HUDEP-2 (cell line): ENCODE measurements around the gene BST1.

Source experiments
- DNase-seq, 76 experiments: peaks; one replicate each; lab custom pipeline; 2025; ENCODE audit not compliant: unreplicated experiment in 76 of 76; lab: John Stamatoyannopoulos, UW

Gene BST1

GRCh38 chr4:15702941-15703403 lies at the start of gene BST1:
Gene BST1 (plus strand): TSS chr4:15703065. CDS start chr4:15703145, 80 bp downstream.
- peak in 8 of 76 experiments; percentile 1 to 18 (median 4) for DNase-seq

- DNase-seq: no peak
These were observed 49.4 kb upstream of the BST1 start for GRCh38 chr4:15653420-15653819.

- peak in 67 of 76 experiments; percentile 1 to 79 (median 38) for DNase-seq
These were observed 48.8 kb upstream of the BST1 start for GRCh38 chr4:15653864-15654592.

- peak in 36 of 76 experiments; percentile 0 to 69 (median 19) for DNase-seq
These were observed 48.2 kb upstream of the BST1 start for GRCh38 chr4:15654593-15655222.

- DNase-seq: peak in 66 of 76 experiments; percentile 10 to 84 (median 54)
These were observed 47.4 kb upstream of the BST1 start, which contains the start of gene FBXL5 for GRCh38 chr4:15655223-15656037. Gene FBXL5 (minus strand): TSS chr4:15655357. CDS start chr4:15655287, 70 bp downstream.

- DNase-seq: no peak
These were observed 46.8 kb upstream of the BST1 start for GRCh38 chr4:15656038-15656470.

- no peak for DNase-seq
These were observed 45.5 kb upstream of the BST1 start for GRCh38 chr4:15657366-15657765.

- DNase-seq: no peak
These were observed 44.6 kb upstream of the BST1 start for GRCh38 chr4:15658136-15658770.

- DNase-seq: no peak
These were observed 44.1 kb upstream of the BST1 start for GRCh38 chr4:15658781-15659180.

GRCh38 chr4:15659768-15660570 lies 42.9 kb upstream of the BST1 start:
- DNase-seq: no peak

- no peak for DNase-seq
These were observed 37.0 kb upstream of the BST1 start for GRCh38 chr4:15665753-15666365.

GRCh38 chr4:15667006-15667405 lies 35.9 kb upstream of the BST1 start:
- DNase-seq: no peak

GRCh38 chr4:15668566-15669435 lies 34.1 kb upstream of the BST1 start:
- DNase-seq: no peak

GRCh38 chr4:15670576-15670975 lies 32.3 kb upstream of the BST1 start:
- DNase-seq: no peak

GRCh38 chr4:15672101-15672500 lies 30.8 kb upstream of the BST1 start:
- peak in 1 of 76 experiments; percentile 2 for DNase-seq

- no peak for DNase-seq
These were observed 29.5 kb upstream of the BST1 start for GRCh38 chr4:15673337-15673736.

- no peak for DNase-seq
These were observed 28.8 kb upstream of the BST1 start for GRCh38 chr4:15674046-15674445.

- DNase-seq: no peak
These were observed 27.9 kb upstream of the BST1 start for GRCh38 chr4:15674926-15675325.
